Mesenchymal stem cell (in vitro differentiated cells and primary cell): ENCODE measurements around the gene GADD45G.
A peak's percentile ranks its signal among the peaks of the same experiment; 100 is the strongest.

Source experiments
- DNase-seq: peaks from one replicate; pipeline ENCODE4 v3.0.0-alpha.2; 2013
- H2AFZ ChIP-seq: one replicate; pipeline ENCODE4 v1.6.1; 2013; ENCODE audit warnings: low read depth, mild to moderate bottlenecking, control low read depth, inconsistent platforms, low read length, moderate library complexity
- H2AK5ac ChIP-seq: 2 replicates; pipeline ENCODE4 v1.6.1; 2013; ENCODE audit warnings: low read length, moderate library complexity, mild to moderate bottlenecking, inconsistent platforms; ENCODE audit not compliant: severe bottlenecking
- H2BK120ac ChIP-seq: one replicate; pipeline ENCODE4 v1.6.1; 2013; ENCODE audit warnings: low read depth, mild to moderate bottlenecking, inconsistent platforms, low read length, moderate library complexity
- H2BK12ac ChIP-seq, 2 experiments: one replicate each; pipeline ENCODE4 v1.6.1; 2013; ENCODE audit warnings: inconsistent platforms in 2 of 2, low read length in 2 of 2, mild to moderate bottlenecking in 2 of 2, moderate library complexity in 2 of 2, control low read depth in 1 of 2
- H2BK15ac ChIP-seq: one replicate; pipeline ENCODE4 v1.6.1; 2013; ENCODE audit warnings: mild to moderate bottlenecking, low read depth, inconsistent platforms; ENCODE audit not compliant: poor library complexity, severe bottlenecking
- H2BK5ac ChIP-seq: 2 replicates; pipeline ENCODE4 v1.6.1; 2013; ENCODE audit warnings: low read depth, mild to moderate bottlenecking, low read length, control low read depth, inconsistent platforms; ENCODE audit not compliant: poor library complexity, severe bottlenecking
- H3K14ac ChIP-seq, 2 experiments: one replicate each; pipeline ENCODE4 v1.6.1; 2013; ENCODE audit warnings: inconsistent platforms in 2 of 2, low read length in 2 of 2, control low read depth in 1 of 2, mild to moderate bottlenecking in 1 of 2, moderate library complexity in 1 of 2
- H3K18ac ChIP-seq, 2 experiments: one replicate each; pipeline ENCODE4 v1.6.1; 2013; ENCODE audit warnings: inconsistent platforms in 2 of 2, low read length in 2 of 2, control low read depth in 1 of 2, low read depth in 1 of 2, mild to moderate bottlenecking in 1 of 2
- H3K23ac ChIP-seq, 2 experiments: one replicate each; pipeline ENCODE4 v1.6.1; 2013; ENCODE audit warnings: inconsistent platforms in 2 of 2, low read length in 2 of 2, mild to moderate bottlenecking in 2 of 2, moderate library complexity in 2 of 2, control low read depth in 1 of 2
- H3K27ac ChIP-seq: 2 replicates; pipeline ENCODE4 v1.5.1; 2013; ENCODE audit warnings: mild to moderate bottlenecking, moderate library complexity, low read length, control low read depth, inconsistent platforms; ENCODE audit not compliant: poor library complexity, severe bottlenecking
- H3K27me3 ChIP-seq, 2 experiments: 2 replicates each; pipeline versions ENCODE4 v1.6.1 to v1.7.0; 2013; ENCODE audit warnings: low read length in 2 of 2, mild to moderate bottlenecking in 2 of 2, moderate library complexity in 2 of 2, control low read depth in 1 of 2, inconsistent platforms in 1 of 2; ENCODE audit not compliant: control insufficient read depth in 1 of 2, insufficient read depth in 1 of 2
- H3K36me3 ChIP-seq, 2 experiments: 2 replicates each; pipeline versions ENCODE4 v1.6.1 to v1.7.0; 2013; ENCODE audit warnings: low read length in 2 of 2, control low read depth in 1 of 2, inconsistent platforms in 1 of 2, low read depth in 1 of 2, mild to moderate bottlenecking in 1 of 2; ENCODE audit not compliant: insufficient read depth in 2 of 2, control insufficient read depth in 1 of 2
- H3K4ac ChIP-seq, 2 experiments: one replicate each; pipeline ENCODE4 v1.6.1; 2013; ENCODE audit warnings: inconsistent platforms in 2 of 2, low read length in 2 of 2, mild to moderate bottlenecking in 2 of 2, moderate library complexity in 2 of 2, control low read depth in 1 of 2, low read depth in 1 of 2
- H3K4me1 ChIP-seq: 2 replicates; pipeline ENCODE4 v1.6.1; 2013; ENCODE audit warnings: low read depth, low read length, control low read depth; ENCODE audit not compliant: control insufficient read depth, insufficient read depth
- H3K4me2 ChIP-seq: 2 replicates; pipeline ENCODE4 v1.6.1; 2013; ENCODE audit warnings: low read length, mild to moderate bottlenecking, inconsistent platforms; ENCODE audit not compliant: poor library complexity, severe bottlenecking
- H3K4me3 ChIP-seq, 2 experiments: 2 replicates each; pipeline versions ENCODE4 v1.5.1 to v1.7.0; 2013; ENCODE audit warnings: low read length in 2 of 2, mild to moderate bottlenecking in 2 of 2, control low read depth in 1 of 2, low read depth in 1 of 2; ENCODE audit not compliant: insufficient read depth in 1 of 2
- H3K79me1 ChIP-seq: replicated peaks from 2 replicates; pipeline ENCODE4 v1.6.1; 2013; ENCODE audit warnings: mild to moderate bottlenecking, control low read depth, low read length, inconsistent platforms; ENCODE audit not compliant: poor library complexity, severe bottlenecking
- H3K9ac ChIP-seq: 2 replicates; pipeline ENCODE4 v1.7.0; 2013; ENCODE audit warnings: mild to moderate bottlenecking, low read length, moderate library complexity
- H3K9me3 ChIP-seq: 2 replicates; pipeline ENCODE4 v1.7.0; 2013; ENCODE audit warnings: mild to moderate bottlenecking, low read length; ENCODE audit not compliant: control insufficient read depth
- H4K8ac ChIP-seq: one replicate; pipeline ENCODE4 v1.6.1; 2013; ENCODE audit warnings: inconsistent platforms, mild to moderate bottlenecking, low read length, moderate library complexity
- H4K91ac ChIP-seq: one replicate; pipeline ENCODE4 v1.6.1; 2013; ENCODE audit warnings: mild to moderate bottlenecking, low read length, inconsistent platforms
- WGBS: methylation state at CpG from one replicate; pipeline ENCODE4 v1.1.7; 2013; ENCODE audit warnings: mixed read lengths; 5-methylcytosine and 5-hydroxymethylcytosine counted together

Gene GADD45G

GRCh38 chr9:89564346-89564878, 40.4 kb upstream of the GADD45G start:
- H3K4me3 ChIP-seq: no peak overlapping the region
- 66% methylated on average over 14 of the region's 14 CpGs for WGBS
- H3K9ac ChIP-seq: no peak overlapping the region
- H2AK5ac ChIP-seq: peak overlapping the region; percentile 20
- no peaks in the 10 kb centered on the region for H3K79me1 ChIP-seq
- H3K18ac ChIP-seq: no peak overlapping the region
- H3K27ac ChIP-seq: peak overlapping the region; percentile 94
- H3K36me3 ChIP-seq: no peaks in the 10 kb centered on the region
- no peak overlapping the region for H3K4me2 ChIP-seq
- peaks cover 31% of the 10 kb centered on the region for H3K4me1 ChIP-seq
- no peak overlapping the region for H3K4ac ChIP-seq
- DNase-seq: no peak
- H2BK120ac ChIP-seq: no peak overlapping the region
- H4K91ac ChIP-seq: no peak overlapping the region
- H4K8ac ChIP-seq: no peak overlapping the region
- no peak overlapping the region for H3K23ac ChIP-seq
- H2BK15ac ChIP-seq: no peak overlapping the region
- H3K9me3 ChIP-seq: no peaks in the 10 kb centered on the region
- H2BK5ac ChIP-seq: no peak overlapping the region
- H3K27me3 ChIP-seq: peaks cover 0 to 29% of the 10 kb centered on the region in 2 experiments
- H2AFZ ChIP-seq: no peak overlapping the region
- H2BK12ac ChIP-seq: no peak overlapping the region
- peak overlapping the region in 1 of 2 experiments; percentile 30 for H3K14ac ChIP-seq

- H3K36me3 ChIP-seq: no peaks in the 10 kb centered on the region
- H4K91ac ChIP-seq: no peak overlapping the region
- H2BK15ac ChIP-seq: no peak overlapping the region
- 95% methylated on average over 1 of the region's 2 CpGs for WGBS
- H3K27ac ChIP-seq: no peak overlapping the region
- H3K14ac ChIP-seq: no peak overlapping the region
- H3K9me3 ChIP-seq: no peaks in the 10 kb centered on the region
- peaks cover 20% of the 10 kb centered on the region for H3K4me1 ChIP-seq
- no peak overlapping the region for H3K4me3 ChIP-seq
- no peak overlapping the region for H3K4me2 ChIP-seq
- no peak overlapping the region for H3K4ac ChIP-seq
- no peak overlapping the region for H3K9ac ChIP-seq
- no peak overlapping the region for H2BK120ac ChIP-seq
- H3K23ac ChIP-seq: no peak overlapping the region
- no peak overlapping the region for H2BK12ac ChIP-seq
- no peaks in the 10 kb centered on the region for H3K79me1 ChIP-seq
- H4K8ac ChIP-seq: no peak overlapping the region
- H3K18ac ChIP-seq: no peak overlapping the region
- peak overlapping the region; percentile 30 for H2AK5ac ChIP-seq
- H3K27me3 ChIP-seq: peaks cover 0 to 30% of the 10 kb centered on the region in 2 experiments
- no peak for DNase-seq
- H2AFZ ChIP-seq: no peak overlapping the region
- no peak overlapping the region for H2BK5ac ChIP-seq
These were observed 37.2 kb upstream of the GADD45G start for GRCh38 chr9:89567649-89568048.

- Histone ChIP-seq H3K14ac (no peak overlapping the region), H2BK5ac (no peak overlapping the region), H3K79me1 (no peaks in the 10 kb centered on the region), H2AFZ (no peak overlapping the region), H3K4me2 (no peak overlapping the region), H3K23ac (no peak overlapping the region), H2BK15ac (no peak overlapping the region), H3K36me3 (no peaks in the 10 kb centered on the region), H3K27me3 (peaks cover 0 to 56% of the 10 kb centered on the region in 2 experiments), H4K91ac (no peak overlapping the region), H3K4me3 (no peak overlapping the region), H4K8ac (no peak overlapping the region), H3K4me1 (no peaks in the 10 kb centered on the region), H3K18ac (no peak overlapping the region), H2BK120ac (no peak overlapping the region), H2AK5ac (no peak overlapping the region), H3K9ac (no peak overlapping the region), H3K27ac (no peak overlapping the region), H3K9me3 (no peaks in the 10 kb centered on the region), H2BK12ac (no peak overlapping the region), H3K4ac (no peak overlapping the region)
- WGBS: 91% methylated on average over 1 of the region's 4 CpGs
- no peak for DNase-seq
These were observed 30.5 kb upstream of the GADD45G start for GRCh38 chr9:89574309-89574708.

DNA sequence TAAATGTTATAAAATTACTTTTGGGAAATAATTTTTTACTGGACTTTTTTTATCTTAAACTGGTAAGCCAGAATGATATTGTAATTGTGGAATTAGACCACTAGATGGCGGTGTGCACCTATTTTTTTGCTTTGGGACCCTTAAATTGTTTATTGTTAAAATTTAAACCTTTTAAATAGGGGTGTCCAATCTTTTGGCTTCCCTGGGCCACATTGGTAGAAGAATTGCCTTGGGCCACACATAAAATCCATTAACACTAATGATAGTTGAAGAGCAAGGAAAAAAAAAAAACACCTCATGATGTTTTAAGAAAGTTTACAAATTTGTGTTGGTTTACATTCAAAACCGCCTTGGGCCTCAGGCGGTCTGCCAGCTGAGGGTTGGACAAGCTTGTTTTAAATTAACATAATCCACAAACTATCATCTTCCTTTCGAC, 28.4 kb upstream of the GADD45G start:
- no peaks in the 10 kb centered on the region for H3K4me1 ChIP-seq
- H3K27me3 ChIP-seq: peaks cover 0 to 76% of the 10 kb centered on the region in 2 experiments
- H3K4ac ChIP-seq: no peak overlapping the region
- H3K9ac ChIP-seq: no peak overlapping the region
- H4K91ac ChIP-seq: no peak overlapping the region
- H3K36me3 ChIP-seq: no peaks in the 10 kb centered on the region
- DNase-seq: peak; percentile 55
- H3K18ac ChIP-seq: no peak overlapping the region
- WGBS: 0% methylated on average over 1 of the region's 4 CpGs
- H3K9me3 ChIP-seq: no peaks in the 10 kb centered on the region
- H3K23ac ChIP-seq: no peak overlapping the region
- no peak overlapping the region for H2BK120ac ChIP-seq
- H4K8ac ChIP-seq: no peak overlapping the region
- no peak overlapping the region for H3K14ac ChIP-seq
- H3K4me3 ChIP-seq: no peak overlapping the region
- H3K79me1 ChIP-seq: no peaks in the 10 kb centered on the region
- no peak overlapping the region for H2AK5ac ChIP-seq
- H2BK12ac ChIP-seq: no peak overlapping the region
- no peak overlapping the region for H2AFZ ChIP-seq
- no peak overlapping the region for H2BK15ac ChIP-seq
- H2BK5ac ChIP-seq: no peak overlapping the region
- no peak overlapping the region for H3K27ac ChIP-seq
- H3K4me2 ChIP-seq: no peak overlapping the region
